HG02885 (cell line): Measurements from ENCODE around the gene RCE1.

Source experiments
- ATAC-seq: cut with Tn5 transposase; IDR thresholded peaks from one replicate; pipeline ENCODE4 v1.9.1; 2021; ENCODE audit warnings: mild to moderate bottlenecking; ENCODE audit not compliant: unreplicated experiment, poor library complexity

Gene RCE1

GRCh38 chr11:66866511-66866986 lies 23.3 kb downstream of the RCE1 start:
- no peak for ATAC-seq

DNA sequence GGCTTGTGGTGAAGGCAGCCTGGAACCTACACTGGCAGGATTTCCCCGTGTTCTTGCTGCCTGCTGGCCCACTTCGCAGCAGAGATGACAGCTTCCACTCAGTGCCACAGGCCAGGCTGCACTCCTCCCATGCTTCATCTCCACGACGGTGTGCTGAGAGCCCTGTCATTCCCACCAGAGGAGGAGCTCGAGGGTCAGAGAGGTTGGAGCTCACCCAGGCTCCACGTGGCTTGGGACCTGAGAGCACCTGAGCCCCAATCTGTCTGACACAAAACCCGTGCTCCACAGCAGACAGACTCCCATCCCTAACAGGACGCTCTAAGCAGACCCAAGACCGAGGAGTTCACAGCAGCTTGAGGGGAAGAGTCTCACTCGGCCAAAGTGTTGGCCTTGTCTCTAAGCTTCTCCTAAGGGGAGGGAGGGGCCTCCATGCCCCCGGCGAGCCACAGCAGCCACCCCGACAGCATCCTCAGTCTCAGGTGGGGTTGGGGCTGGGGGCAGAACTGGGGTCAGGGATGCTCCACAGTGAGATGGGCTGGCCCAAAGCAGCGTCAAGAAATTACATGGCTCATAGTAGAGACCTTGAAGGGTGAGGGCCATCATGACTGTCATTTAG lies 24.3 kb downstream of the RCE1 start:
- no peak for ATAC-seq

DNA sequence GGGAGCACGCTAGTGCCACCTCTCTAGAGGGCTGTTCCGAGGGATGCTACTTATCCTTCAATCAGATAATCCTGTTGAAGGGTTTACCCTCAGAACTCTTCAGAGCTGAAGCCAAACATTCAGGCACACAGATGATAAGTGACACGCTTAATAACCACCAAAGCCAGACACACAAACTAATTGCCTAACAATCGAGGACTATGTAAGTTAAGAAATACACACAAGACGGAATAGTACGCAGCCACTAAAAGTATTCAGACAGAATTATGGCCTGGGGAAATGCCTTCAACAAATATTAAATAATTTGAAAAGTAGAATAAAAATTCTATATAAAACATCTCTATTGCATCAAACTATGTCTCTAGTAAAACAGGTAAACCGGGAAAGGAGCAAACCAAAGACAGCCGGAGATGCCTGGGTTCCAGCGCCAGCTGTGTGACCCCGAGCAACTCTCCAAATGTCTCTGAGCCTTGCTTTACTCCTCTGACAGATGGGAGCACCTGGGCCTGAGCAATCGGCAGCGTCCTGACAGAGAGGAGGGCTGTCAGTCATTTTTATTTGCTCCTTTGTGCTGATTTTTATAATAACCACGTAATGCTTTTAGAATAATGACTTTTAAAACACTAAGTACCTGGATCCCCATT lies 25.0 kb downstream of the RCE1 start:
- no peak for ATAC-seq

- ATAC-seq: peak; percentile 84
Observed at GRCh38 chr11:66868726-66869566, 25.7 kb downstream of the RCE1 start.

DNA sequence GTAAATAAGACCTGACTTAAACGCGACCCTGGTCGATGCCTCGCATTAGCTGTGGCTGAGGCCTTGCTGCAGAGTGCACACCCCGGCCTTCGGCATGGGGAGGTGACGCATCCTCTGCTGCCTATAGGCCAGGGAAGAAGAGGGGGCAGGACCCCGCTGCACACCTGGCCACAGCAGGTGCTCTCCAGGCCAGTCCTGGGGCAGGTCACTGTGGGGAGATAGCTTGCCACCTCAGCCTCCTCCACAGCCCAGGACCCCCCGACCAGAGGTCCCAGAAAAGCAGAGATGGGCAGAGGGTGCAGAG lies 26.3 kb downstream of the RCE1 start:
- ATAC-seq: no peak

GRCh38 chr11:66870131-66870530 lies 26.9 kb downstream of the RCE1 start:
- no peak for ATAC-seq

DNA sequence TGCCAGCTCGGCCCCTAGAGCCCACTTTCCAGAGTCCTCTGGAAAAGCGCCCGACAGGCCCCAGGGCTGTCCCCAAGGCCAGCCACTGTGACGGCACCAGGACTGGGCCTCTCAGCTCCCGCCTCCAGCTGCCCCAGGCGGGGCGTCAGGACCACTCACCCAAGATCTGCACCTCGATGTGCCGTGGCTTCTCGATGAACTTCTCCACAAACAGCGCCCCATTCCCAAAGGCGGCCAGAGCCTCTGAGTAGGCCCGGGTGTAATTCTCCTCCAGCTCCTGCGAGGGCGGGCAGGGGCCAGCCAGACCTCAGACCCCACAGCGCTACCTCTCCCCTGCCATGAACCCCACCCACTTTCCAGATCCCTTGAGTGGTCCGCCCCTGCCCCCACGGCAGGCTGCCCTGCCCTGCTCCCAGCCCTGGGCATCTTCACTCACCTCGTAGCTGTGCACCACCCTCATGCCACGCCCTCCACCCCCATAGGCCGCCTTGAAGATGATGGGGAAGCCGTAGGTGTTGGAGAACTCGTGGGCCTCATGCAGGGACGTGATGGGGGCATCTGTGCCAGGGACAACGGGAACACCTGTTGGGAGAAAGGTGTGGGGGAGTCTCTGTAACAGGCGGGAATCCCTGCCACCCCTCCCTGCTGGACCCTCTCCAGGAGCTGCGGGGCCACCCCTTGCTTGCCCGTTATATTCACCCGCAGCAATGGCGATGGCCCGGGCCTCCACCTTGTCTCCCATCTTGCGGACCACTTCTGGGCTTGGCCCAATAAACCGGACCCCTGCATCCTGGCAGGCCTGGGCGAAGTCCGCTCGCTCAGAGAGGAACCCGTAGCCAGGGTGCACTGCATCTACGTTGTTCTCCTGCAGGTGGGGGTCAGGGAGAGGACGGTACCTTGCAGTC lies 27.6 kb downstream of the RCE1 start:
- no peak for ATAC-seq

DNA sequence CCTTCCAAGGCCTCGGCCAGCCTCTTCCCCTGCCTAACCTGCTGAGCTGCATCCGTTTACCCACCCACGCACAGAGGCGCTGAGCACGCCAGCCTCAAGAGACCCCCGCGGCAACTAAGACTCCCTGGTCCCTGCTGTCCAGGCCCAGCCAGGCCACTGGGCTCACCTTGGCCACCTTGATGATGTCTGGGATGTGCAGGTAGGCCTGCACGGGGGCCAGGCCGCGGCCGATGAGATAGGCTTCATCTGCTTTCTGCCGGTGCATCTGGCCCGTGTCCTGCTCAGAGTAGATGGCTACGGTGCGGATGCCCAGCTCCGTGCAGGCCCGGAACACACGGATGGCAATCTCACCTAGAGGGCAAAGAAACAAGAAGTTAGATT lies 28.3 kb downstream of the RCE1 start:
- ATAC-seq: no peak

DNA sequence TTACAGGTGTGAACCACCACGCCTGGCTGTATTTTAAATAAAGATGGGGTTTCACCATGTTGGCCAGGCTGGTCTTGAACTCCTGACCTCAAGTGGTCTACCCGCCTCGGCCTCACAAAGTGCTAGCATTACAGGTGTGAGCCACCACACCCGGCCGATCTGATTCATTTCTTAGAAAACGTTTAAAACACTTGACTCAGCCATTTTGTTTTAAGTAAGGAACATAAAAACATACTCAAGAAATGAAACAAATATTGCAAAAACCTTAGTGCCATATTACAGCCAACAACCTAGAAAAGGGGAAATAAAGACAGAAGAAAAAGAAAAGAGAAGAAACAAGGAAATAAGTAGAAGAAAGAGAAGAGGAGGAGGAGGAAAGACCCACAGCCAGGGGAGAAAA lies 31.0 kb downstream of the RCE1 start:
- ATAC-seq: no peak

GRCh38 chr11:66875378-66875777 lies 32.1 kb downstream of the RCE1 start:
- no peak for ATAC-seq

GRCh38 chr11:66877588-66878385 lies 34.5 kb downstream of the RCE1 start:
- no peak for ATAC-seq

DNA sequence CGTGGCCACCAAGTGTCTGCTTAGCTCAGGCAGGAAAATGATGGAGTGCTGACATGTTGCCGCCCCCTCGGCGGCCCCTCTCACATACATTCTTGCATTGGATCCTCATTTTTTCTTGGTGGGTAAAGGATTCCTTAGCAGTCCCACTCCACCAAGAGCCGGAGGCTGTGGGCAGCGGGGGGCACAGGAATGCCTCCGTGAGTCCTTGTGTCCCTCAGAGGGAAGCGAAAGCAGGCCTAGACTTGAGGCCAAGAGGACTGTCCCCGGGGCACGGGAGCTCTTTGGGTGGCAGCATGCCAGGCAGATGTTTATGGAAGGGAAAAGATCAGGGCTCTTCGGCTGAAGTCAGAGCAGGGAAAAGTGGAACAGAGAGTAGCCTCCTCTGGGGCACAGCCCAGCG lies 35.2 kb downstream of the RCE1 start:
- no peak for ATAC-seq

- no peak for ATAC-seq
Observed at GRCh38 chr11:66879000-66879399, 35.8 kb downstream of the RCE1 start.

DNA sequence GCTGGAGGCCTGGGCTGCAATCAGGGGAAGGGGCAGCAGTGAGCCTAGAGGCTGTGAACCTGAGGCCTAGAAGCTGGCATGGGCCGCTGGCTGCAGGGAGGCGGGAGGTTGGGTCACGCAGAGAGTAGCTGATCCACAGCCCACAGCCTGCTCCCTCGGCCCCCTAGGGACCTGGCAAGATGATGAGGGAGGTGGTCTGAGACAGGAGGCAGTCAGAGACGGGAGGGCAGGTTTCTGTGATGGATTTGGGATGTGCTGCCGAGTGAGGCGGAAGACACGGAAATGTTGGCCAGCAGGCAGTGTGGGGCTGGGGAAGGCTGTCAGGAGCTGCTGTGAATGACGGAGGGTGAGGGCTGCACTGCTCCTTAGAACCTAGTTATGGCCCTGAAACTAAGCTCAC lies 36.3 kb downstream of the RCE1 start:
- no peak for ATAC-seq

DNA sequence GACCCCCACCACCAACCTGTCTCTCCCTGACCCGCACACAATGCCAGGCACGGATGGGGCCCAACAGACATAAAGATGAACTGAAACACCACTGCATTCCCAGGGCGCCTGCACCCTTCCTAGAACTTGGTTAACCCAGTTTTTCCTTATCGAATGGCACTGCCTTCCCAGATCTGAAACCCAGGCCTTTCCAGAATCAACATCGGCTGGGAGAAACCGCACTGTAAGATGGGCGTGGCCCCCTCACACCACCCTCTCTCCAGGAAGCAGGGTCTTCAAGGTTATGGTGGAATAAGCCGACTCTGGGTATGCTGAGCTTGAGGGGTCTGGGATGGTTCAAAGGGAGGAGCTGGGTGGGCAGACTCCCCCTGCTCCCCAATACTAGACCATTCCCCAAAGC lies 36.8 kb downstream of the RCE1 start:
- ATAC-seq: no peak

DNA sequence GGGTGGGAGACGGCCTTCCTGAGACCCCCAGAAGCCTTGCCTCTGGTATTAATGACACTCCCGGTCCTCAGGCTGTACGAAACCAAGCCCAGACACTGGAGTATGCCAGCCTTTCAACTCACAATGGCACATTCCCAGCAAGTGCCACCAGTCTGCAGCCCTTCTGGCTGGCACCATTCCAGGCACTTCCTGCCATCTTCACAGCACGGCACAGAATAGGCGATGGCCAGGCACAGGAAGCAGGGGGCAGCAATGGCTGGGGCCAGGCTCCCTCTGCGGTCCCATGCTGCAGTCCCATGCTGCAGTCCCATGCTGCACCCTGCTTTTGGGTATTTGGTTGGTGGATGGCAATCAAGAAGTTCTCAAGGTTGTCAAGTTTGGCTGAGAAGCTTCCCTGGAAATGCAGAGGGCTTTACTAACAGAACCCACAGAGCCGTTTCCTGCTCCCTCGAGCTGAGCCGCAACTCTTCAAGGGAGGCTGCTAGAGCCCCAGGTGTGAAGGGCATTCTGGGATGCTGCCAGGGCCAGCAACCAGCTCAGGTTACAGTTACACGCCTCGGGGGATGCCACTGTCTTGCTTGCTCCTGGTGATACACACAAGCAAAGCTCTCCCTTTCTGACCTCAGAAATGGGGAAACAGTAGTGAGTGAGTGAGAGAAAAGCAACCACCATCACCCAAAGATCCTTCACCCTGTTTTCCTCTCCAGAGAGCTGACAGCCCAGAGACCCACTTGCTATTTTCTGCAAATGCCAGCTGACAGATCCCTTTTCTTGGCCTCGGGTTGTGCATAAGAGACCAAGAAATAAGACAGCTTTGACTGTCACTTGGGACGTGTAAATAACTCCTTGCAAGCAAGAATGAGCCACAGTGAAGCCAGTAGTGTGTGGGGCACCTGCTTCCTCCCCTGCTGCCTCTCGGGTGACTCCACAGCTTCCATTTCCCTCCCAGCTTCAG lies 37.5 kb downstream of the RCE1 start:
- ATAC-seq: no peak

DNA sequence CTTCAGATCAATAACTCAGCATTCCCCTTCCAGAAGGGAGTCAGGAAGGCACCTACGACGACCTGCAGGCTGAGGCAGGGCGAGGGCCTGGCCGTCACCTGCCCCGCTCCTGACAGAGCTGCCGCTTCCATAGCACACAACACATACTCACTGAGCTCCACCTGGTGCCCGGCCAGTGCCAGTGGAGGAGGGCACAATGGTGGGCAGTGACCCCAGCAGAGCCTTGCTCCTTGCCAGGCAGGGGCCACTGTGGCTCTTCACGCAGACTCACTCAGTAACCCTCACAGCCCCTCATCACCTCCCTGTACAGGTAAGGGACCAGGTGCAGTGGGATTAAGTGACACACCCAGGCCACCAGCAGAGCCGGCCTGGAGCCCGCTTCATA lies 38.2 kb downstream of the RCE1 start:
- no peak for ATAC-seq

DNA sequence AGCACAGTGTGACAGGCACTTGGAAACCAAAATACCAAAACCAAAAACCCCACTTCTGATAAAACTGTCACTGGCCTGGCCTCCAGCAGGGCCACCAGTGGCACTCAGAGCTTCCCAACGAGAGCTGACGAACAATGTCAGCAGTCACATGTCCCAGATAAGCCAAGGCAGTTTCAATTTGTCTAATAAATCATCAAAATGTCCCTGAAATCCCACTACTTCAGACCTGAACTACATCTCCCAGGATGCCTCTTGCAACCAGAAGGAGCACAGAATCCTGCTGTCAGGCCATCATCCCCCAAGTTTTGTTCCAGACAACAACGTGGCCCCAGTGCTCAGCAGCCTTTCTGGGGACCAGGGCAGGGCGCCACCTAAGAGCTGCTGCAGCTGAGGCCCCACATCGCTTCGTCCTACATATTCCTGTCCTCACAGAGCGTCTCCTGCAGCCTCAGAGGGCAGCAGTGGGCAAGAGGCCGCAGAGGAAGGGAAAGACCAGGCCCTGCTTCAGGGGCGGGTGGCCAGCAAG lies 38.7 kb downstream of the RCE1 start:
- ATAC-seq: no peak
